HG02759 (cell line): ENCODE results near the gene SPINK5.

Experiments used
- ATAC-seq: cut with Tn5 transposase; IDR thresholded peaks from one replicate; pipeline ENCODE4 v1.9.1; 2021; ENCODE audit warnings: mild to moderate bottlenecking, moderate library complexity; ENCODE audit not compliant: unreplicated experiment

SPINK5 gene

DNA sequence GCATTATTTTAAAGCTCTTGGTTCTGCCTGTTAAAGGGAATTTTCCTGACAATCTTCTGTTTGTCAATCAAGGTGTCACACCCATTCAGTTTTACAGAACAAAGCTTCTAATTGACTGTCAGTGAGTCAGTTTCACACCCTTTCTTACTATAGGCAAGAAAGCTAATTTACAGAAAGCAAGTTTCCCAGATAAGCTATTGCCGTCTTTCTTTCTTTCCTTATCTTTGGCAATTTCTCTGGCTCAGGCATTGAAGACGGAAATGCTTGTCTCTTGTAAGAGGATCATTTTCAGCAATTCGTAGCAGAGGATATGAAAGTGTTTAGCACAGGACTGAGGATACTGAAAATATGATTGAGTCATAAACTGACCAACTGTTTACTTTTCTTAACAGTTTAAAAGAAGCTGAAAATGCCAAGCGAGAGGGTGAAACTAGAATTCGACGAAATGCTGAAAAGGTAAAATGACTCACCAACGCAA is 27.0 kb downstream of the SPINK5 start:
- ATAC-seq, result no peak

DNA sequence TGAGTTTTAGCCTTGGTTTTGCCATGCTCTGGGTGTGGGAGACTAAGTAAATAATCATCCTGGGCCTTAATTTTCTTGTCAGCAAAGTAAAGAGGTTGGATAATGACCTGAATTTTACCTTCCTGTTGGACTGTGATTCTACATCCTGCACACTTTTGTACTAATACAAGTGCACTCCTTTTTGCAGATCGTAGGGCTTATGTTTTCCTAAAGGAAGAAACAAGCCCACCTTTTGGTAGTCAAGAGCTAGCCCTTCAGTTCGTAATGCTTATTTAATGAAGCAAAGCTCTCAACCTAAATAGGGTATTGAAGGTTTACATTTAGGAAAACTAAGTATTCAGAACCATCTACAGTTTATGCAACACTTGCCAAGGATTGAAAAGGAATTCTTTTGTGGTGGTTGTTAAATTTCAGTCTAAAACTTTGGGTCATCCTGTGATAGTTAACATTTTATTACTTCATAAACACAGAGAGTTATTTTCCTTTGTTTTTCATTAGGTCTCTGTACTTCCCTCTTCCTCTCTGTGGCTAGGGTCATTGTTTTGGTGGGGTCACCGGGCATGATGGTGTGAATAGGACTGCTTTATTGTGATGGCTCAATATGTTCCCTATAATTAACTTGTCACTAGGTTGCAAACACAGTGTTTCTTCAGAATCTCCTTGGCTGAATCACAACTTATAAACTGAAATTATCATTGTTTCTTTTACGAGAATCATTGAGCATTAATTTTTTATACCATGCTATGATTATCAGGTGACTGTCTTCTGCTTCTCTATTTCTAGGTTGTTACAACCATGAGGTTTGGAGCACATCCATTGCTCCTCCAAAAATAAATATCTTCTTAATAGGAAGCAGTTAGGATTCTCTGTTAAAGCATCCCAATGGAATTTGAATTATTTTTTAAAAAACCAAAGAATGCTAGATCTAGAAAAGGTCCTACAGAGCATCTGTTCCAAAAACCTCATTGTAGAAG is 28.5 kb downstream of the SPINK5 start:
- no peak for ATAC-seq

DNA sequence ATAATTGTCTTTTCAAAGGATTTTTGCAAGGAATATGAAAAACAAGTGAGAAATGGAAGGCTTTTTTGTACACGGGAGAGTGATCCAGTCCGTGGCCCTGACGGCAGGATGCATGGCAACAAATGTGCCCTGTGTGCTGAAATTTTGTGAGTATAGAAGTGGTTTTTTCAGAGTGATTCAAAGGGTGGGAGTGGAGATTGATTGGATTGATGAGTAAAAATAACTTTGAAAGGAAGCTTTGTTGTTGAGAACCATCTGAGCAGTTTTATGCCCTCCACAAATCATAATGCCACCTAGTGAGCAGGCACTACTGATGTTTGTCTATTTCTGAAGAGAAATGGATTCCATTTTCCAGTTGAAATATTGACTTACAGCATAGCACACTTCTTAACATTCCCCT is 30.6 kb downstream of the SPINK5 start:
- no peak for ATAC-seq

DNA sequence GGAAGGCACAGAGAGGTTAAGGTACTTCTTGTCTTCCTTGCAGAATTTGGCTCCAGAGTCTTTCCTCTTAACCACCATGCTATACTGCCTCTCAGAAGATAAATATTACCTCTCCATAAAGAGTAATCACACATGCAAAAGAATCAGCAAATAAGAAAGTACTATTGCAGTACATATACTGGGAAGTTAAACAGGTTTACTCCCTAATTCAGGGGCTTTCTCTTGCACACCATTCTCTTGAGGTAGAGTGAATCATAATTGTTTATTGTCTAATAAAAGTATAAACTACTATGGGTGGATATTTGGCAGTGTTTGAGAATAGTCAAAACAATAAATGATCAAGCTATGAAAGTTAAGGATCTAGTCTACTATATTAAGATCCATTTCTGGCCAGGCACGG is 40.4 kb downstream of the SPINK5 start:
- no peak for ATAC-seq

DNA sequence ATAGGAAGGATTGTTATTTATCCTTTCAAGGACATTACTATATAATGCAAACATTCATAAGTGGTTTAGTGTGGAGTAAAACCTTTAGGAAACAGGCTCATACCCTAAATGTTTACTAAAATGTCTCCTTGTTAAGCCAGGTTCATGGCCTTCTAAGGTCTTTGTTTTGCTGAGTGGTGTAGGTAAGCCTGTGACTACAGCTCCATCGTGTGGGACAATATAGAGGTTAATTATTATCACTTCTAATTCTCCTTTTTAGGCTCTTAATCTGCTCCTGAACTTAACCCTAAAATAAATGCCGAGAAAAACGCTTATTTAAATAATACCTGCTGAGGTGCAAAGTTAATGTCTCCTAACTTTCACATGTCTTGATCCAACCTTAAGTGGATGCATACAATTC is 43.8 kb downstream of the SPINK5 start:
- ATAC-seq, result no peak

DNA sequence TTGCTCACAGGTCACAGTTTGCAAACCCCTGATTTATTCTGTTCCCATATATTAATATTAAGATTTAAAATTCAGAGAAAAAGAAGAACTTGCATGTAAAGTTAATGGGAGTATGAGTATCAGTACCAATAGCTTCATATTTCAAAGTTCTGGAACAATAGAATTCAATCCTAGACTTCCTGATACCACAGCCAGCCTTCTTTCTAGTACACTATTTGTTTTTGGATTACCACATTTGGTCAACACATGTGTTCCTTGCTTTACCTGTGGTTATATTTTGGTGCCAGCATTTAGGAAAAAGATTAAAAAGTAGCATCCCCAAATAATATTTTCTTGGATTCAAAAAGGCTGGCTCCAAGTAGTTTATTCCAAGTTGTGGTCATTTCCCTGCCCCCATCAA is 49.5 kb downstream of the SPINK5 start:
- ATAC-seq, result no peak

DNA sequence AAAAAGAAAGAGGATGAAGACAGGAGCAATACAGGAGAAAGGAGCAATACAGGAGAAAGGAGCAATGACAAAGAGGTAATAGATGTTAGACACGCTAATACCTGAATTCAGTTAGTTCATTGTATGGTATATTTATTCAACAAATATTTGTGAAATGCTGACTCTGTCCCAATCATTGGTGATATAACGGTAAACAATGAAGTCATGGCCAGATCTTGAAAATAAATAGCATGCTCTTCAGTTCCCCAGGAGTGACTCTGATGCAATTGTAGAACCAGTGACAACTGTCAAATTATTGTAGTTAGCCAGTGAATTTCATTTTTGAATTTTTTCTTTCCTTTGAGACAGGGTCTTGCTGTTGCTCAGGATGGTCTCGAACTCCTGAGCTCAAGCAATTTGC is 56.5 kb downstream of the SPINK5 start:
- ATAC-seq, result no peak

DNA sequence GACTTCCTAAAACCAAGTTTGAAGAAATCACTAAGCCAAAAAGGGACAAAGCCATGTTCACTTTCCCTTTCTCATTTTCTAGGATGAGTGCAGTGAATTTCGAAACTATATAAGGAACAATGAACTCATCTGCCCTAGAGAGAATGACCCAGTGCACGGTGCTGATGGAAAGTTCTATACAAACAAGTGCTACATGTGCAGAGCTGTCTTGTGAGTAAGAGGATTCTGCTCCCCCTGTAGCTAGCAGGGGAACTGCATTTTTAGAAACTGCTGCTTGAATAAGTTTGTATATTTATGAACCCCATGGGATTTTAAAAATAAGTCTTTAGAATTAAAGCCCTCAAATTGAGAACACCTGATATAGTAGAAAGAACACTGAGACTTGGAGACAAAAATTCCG is 61.9 kb downstream of the SPINK5 start:
- no peak for ATAC-seq

DNA sequence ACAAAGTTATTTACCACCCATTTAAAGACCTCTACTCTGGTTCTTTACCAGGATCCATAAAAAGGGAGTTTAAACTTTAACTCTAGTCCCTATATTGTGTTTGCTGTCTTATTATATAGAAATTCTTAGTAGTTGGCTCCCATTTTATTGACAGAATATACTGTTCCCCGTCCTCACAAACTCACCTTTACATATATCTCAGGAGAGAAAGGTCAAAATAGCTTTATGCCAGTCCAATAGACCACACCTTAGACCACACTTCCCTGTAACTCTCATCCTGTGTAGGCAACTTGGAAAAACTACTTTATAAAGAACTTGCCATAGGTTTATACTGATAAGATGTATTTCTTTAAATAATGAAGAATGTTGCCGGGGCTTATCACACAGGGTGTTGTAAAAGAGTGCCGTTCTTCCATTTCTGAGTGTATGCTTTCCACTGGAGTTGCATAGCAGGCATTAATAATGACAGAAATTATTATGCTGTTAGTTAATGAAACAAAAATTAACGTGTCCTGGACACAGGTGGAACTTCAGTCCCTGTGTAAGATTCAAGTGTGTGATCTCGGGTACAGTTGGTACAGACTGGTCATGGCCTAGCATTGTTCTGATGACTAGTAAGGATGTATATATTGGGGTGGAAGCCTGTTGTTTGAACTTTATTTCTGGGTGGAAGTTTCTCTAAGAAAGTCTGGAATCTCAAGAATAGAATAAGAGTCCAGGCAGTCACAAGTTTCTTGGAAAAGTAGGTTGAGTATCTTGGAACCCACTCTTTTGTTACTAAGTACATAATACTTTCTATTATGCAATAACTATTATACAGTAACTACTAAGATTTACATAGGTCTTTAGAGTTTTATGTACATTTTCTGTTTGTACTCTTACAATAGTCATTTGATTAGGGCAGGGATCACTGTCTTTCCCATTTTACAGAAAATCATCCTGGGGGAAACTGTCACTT is 71.6 kb downstream of the SPINK5 start:
- no peak for ATAC-seq

DNA sequence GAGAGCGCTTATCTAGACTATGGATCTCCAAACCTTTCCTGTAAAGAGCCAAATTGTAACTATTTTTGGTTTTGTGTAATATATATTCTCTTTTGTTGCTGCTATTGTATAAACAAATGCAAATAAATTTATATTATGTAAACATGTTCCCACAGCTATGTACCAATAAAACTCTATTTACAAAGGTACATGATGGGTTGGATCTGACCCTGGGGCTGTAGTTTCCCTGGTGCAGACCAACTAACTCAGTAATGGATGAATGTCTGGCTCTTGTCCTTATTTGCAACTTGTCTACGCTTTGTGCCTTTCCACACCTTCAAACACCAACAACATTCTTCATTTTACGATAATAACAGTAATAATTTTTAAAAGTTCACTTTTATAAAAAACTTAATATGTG is 77.1 kb downstream of the SPINK5 start:
- ATAC-seq, result no peak

DNA sequence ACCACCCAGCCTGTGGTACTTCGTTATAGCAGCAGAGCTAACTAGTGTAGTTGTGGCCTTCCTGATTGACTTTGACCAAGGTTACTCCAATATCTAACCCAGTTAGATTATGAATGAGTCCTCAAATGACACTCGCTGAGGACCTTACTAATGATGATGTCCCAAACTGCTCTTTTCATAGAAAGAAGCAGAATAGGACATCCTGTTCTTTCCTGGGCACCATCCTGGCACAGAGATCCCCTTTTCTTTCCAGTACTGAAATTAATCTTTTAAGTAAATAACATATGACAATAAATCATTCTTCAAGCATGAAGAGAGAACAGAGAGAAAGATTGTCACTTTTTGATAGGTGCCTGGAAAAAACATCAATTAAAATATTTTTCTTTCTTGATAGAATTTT is 77.9 kb downstream of the SPINK5 start:
- no peak for ATAC-seq

DNA sequence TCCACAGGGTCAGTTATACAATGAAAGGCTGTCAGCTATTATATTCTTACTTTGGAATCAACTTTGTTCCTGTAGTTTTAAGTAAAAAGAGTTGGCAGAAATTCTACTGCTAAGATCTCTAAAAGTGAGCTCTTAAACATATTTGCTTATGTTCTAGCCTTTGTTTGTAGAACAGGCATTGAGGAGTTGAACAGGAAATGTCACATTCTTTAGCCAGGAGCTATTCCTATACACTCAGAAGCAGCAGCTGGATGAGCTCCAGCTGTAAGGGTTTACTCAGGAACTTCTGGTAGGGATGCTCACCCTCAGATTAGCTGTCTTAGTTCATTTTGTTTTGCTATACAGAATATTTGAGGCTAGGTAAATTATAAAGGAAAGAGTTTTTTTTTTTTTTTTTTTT is 82.1 kb downstream of the SPINK5 start:
- ATAC-seq, result no peak

DNA sequence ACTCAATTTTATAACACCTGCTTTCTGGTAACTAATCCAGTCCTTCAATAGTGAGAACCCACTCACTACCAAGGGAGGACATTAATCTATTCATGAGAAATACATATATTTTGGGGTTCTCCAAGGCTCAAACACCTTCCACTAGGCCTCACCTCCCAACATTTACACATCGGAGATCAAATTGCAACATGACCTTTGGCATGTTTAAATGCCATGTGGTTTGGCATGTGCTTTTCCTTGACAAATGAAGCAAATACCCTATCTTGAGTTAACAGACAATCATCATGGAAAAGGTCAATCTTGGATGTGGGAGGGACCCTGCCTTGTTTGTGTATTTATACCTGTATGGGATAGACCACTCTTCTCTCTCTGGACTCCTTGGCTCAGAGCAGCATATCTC is 82.7 kb downstream of the SPINK5 start:
- ATAC-seq, result no peak

DNA sequence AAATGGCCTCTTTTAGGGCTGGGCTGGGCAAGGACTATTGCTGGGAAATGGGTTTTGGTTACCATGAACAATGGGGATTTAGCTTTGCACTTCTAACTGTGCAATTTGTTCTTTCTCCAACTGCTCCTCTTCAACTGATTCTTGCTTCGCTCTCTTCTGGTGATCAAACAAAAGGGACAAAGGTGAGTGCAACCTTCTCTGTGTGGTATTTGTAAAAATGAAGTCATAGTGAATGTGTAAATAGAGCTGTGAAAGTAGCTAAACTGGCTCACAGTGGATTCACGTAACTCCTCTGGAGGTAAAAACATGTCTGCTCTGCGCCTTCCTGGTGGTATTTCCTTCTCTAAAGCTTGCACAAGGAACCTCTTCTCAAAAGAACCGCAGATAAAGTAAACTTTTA is 83.6 kb downstream of the SPINK5 start:
- ATAC-seq, result no peak

DNA sequence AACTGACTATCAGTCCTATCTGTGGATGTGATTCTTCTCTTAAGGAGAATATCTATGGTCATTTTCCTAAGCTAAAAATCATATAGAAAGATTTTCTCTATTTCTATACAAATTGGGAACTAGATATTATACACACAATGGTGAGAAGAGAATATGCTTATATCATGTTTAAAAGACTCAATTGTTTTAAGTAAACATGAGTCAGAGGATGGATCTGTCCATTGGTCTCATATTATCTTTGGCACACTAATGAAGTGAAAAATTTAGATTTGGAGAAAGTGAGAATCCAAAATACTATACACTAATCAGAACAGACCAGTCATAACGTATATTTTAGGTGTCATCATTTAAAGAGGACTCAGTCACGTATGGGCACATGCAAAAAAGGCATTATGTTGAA is 88.1 kb downstream of the SPINK5 start:
- ATAC-seq, result no peak

DNA sequence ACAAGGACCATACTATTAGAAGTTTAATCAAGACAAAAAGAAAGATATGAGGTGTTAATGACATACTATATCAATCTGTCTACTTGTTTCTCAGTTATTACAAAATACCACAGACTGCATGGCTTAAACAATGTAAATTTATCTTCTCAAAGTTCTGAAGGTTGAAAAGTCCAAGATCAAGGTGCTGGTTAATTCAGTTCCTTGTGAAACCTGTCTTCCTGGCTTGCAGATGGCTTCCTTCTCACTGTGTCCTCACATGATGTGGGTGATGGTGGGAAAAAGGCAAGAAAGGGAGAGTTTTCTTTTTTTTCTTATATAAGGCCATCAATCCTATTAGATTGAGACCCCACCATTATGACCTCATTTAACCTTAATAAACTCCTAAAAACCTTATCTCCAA is 89.0 kb downstream of the SPINK5 start:
- ATAC-seq, result no peak

DNA sequence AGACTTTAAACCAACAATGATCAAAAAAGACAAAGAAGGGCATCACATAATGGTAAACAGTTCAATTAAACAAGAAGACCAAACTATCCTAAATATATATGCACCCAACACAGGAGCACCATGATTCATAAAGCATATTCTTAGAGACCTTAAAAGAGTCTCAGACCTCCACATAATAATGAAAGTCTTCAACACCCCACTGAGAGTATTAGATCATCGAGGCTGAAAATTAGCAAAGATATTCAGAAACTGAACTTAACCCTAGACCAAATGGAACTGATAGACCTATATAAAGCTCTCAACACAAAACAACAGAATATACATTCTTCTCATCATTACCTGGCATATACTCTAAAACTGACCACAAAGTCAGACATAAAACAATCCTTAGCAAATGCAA is 92.8 kb downstream of the SPINK5 start:
- no peak for ATAC-seq

DNA sequence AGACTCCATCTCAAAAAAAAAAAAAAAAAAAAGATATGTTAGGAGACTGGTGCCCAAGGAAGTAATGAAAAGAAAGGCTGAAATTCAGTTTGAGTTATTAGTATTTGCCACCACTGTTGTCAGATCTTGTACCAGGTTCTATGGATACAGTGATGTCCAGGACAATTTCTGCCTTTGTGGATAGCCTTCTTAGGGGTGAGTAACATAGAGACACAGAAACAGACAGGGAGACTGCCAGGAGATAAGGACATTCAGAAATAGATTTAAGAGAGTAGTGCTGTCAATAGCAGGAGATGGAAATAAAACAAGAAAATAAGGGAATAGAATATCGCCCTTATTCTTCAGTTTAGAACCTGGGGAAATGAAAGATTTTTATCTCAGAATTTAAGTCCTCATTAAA is 98.3 kb downstream of the SPINK5 start:
- no peak for ATAC-seq

DNA sequence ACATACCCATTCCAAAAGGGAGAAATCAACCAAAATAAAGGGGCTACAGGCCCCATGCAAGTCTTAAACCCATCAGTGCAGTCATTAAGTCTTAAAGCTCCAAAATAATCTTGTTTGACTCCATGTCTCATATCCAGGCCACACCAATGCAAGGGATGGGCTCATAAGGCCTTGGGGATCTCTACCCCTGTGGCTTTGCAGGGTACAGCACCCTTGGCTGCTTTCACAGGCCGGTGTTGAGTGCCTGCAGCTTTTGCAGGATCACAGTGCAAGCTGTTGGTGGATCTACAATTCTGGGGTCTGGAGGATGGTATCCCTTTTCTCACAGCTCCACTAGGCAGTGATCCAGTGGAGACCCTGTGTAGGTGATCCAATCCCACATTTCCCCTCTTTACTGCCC is 99.6 kb downstream of the SPINK5 start:
- ATAC-seq, result no peak

DNA sequence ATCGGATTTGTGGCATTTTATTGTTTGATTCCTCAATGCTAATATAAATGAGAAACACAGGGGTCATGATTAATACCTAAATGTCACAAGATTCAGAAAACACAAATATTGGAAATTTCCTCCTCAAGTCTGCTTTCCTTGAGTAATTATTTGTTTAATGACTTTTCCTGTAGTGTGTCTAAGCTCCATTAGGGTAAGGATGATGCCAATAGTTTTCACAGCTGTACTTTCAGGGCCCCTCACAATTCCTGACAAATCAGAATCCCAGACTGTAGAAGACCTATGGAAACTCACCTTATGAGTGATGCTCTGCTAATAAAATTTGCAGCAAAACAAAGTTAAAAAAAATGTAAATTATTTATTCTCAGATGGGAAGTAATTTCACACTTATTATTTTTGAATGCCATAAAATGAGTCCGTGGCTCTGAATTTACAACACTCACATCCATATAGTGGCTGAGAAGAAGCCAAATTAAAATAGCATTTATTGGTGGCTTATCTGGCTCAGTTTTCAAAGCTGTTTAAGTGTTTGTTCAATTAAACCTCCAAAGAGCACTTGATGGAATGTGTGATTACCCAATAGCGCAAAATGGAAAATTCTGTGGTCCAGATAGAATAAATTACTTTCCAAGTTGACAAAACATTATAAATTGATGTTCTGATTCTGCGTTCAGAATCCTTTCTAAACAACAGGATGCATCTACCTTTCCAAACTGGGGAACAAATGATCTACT is 102.9 kb downstream of the SPINK5 start:
- ATAC-seq, result no peak

DNA sequence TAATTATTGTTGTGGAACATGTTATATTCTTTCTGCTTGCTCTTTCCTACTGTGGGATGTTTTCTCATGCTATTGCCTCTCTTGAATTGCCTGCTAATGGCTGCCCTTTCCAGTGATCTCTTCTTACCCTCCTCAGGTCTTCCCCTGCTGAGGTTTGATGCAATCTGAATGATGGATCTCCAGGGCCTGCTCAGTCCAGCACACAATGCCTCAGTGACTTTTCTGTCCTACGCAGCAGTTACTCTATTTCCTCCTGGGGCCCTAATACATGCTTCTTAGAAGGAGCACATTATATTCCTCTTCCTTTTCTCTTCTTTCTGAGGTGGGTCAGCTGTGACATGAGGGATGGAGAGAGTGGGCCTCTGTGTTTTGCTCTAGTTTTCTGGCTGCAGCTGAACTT is 104.5 kb downstream of the SPINK5 start, which contains the start of gene SPINK14:
TSS of gene SPINK14 (plus strand) at position 301 of the 400 bp plus-strand sequence. CDS start 1,187 bp downstream, outside the sequence.
- no peak for ATAC-seq
